Naive B cell (primary cell): ENCODE measurements around the gene RNF227. TPM values are rescaled to one million over a fixed set of nuclear protein-coding genes. Genes with fewer than 3 reads are reported as not detected.

Source experiments
- polyA plus RNA-seq, 6 donors: library from polyadenylated mRNA; unstranded; fragments of 300-500 nt; fragmentation: Illumina TruSeq; gene quantifications; one replicate each; pipeline ENCODE4 v1.2.3, GENCODE V29; 2021; ENCODE audit warnings: low read depth in 6 of 6

The RNF227 gene
- polyA plus RNA-seq, 6 donors from 2014 or later = 0.60 to 5.2 (median 2.9) TPM

Other genes starting within 250 kb of the RNF227 start
- 10 to 100 TPM; 25.2 to 53.9 (median 47.7) TPM for gene TP53, start 228.8 kb downstream of the RNF227 start, polyA plus RNA-seq
- gene WRAP53, start 227.8 kb downstream of the RNF227 start, polyA plus RNA-seq = 10 to 100 TPM in 5 of 6 donors, 1 to 10 TPM in 1; 3.2 to 14.9 (median 12.9) TPM
- gene EFNB3, start 211.1 kb downstream of the RNF227 start, polyA plus RNA-seq = not detected
- not detected for gene DNAH2, start 198.5 kb downstream of the RNF227 start, polyA plus RNA-seq
- gene KDM6B, start 82.1 kb downstream of the RNF227 start, polyA plus RNA-seq = 1 to 10 TPM in 3 of 6 donors, under 1 TPM in 3; 0.04 to 1.9 (median 0.99) TPM
- gene TMEM88, start 61.2 kb downstream of the RNF227 start, polyA plus RNA-seq = under 1 TPM in 1 of 6 donors, not detected in 5; 0.68 TPM
- 100 to 1,000 TPM; 121 to 158 (median 136) TPM for gene NAA38, start 58.7 kb downstream of the RNF227 start, polyA plus RNA-seq
- 1 to 10 TPM; 3.4 to 5.2 (median 3.7) TPM for gene CYB5D1, start 58.3 kb downstream of the RNF227 start, polyA plus RNA-seq
- gene CHD3, start 27.5 kb downstream of the RNF227 start, polyA plus RNA-seq = 1 to 10 TPM in 5 of 6 donors, under 1 TPM in 1; 0.06 to 8.0 (median 3.4) TPM
- gene KCNAB3, start 13.6 kb upstream of the RNF227 start, polyA plus RNA-seq = under 1 TPM in 1 of 6 donors, not detected in 5; 0.15 TPM
- 100 to 1,000 TPM; 202 to 349 (median 224) TPM for gene TRAPPC1, start 15.7 kb upstream of the RNF227 start, polyA plus RNA-seq
- gene CNTROB, start 15.9 kb upstream of the RNF227 start, polyA plus RNA-seq = 10 to 100 TPM in 1 of 6 donors, 1 to 10 TPM in 5; 3.3 to 14.2 (median 7.6) TPM
- gene GUCY2D, start 86.3 kb upstream of the RNF227 start, polyA plus RNA-seq = not detected
- not detected for gene ALOX15B, start 122.8 kb upstream of the RNF227 start, polyA plus RNA-seq
- 1 to 10 TPM in 2 of 6 donors, under 1 TPM in 2, not detected in 2; 0.45 to 2.4 (median 1.1) TPM for gene ALOX12B, start 171.4 kb upstream of the RNF227 start, polyA plus RNA-seq
- not detected for gene ALOXE3, start 202.2 kb upstream of the RNF227 start, polyA plus RNA-seq
- gene HES7, start 207.8 kb upstream of the RNF227 start, polyA plus RNA-seq = not detected
- gene PER1, start 236.1 kb upstream of the RNF227 start, polyA plus RNA-seq = 10 to 100 TPM in 5 of 6 donors, 1 to 10 TPM in 1; 4.5 to 20.9 (median 13.5) TPM
- 10 to 100 TPM; 37.8 to 89.1 (median 65.9) TPM for gene VAMP2, start 246.7 kb upstream of the RNF227 start, polyA plus RNA-seq